ENCODE measurements around the gene ZBTB40. TPM values are rescaled to one million over a fixed set of nuclear protein-coding genes. Genes with fewer than 3 reads are reported as not detected.

ZBTB40 gene
- total and polyA plus RNA-seq, 4 donors, result 6.6 to 19.3 (median 12.0) TPM

GRCh38 chr1:22472596-22472995 lies 20.9 kb downstream of the ZBTB40 start:
- WGBS, 2 donors, result 73 to 78% methylated on average over 2 of the region's 2 CpGs
- peaks cover 0 to 28% (median 8%) of the 10 kb centered on the region in 5 donors for H3K4me1 ChIP-seq (ENCODE audit: control insufficient read depth in 5 of 5, insufficient read depth in 5 of 5, low read length in 5 of 5)
- no peak for TF ChIP-seq CTCF (IDR thresholded peaks at IDR 0.05; ENCODE audit: control extremely low read depth, extremely low read depth)
- H3K27me3 ChIP-seq (ENCODE audit: control insufficient read depth in 3 of 3, insufficient read depth in 3 of 3, low read length in 2 of 3), result no peaks in the 10 kb centered on the region
- no peak for ATAC-seq (ENCODE audit: insufficient read depth, low FRiP score)
- H3K27ac ChIP-seq (ENCODE audit: low read depth in 1 of 2, low read length in 1 of 2), result no peak overlapping the region
- H3K4me3 ChIP-seq, result no peak overlapping the region
- no peak for DNase-seq
- H3K9ac ChIP-seq (ENCODE audit: insufficient read depth in 1 of 2, low read length in 2 of 2), result no peak overlapping the region
- no peaks in the 10 kb centered on the region for H3K9me3 ChIP-seq (ENCODE audit: control insufficient read depth in 4 of 4, insufficient read depth in 3 of 4, low read length in 3 of 4)
- no peaks in the 10 kb centered on the region for H3K36me3 ChIP-seq (ENCODE audit: control insufficient read depth in 4 of 4, insufficient read depth in 4 of 4, low read length in 4 of 4)

GRCh38 chr1:22473952-22474351 lies 22.3 kb downstream of the ZBTB40 start:
- no peak for ATAC-seq (ENCODE audit: insufficient read depth, low FRiP score)
- peaks cover 0 to 28% (median 8%) of the 10 kb centered on the region in 5 donors for H3K4me1 ChIP-seq (ENCODE audit: control insufficient read depth in 5 of 5, insufficient read depth in 5 of 5, low read length in 5 of 5)
- no peak for TF ChIP-seq CTCF (IDR thresholded peaks at IDR 0.05; ENCODE audit: control extremely low read depth, extremely low read depth)

GRCh38 chr1:22476566-22476965 lies 24.9 kb downstream of the ZBTB40 start:
- peaks cover 0 to 20% (median 5%) of the 10 kb centered on the region in 5 donors for H3K4me1 ChIP-seq (ENCODE audit: control insufficient read depth in 5 of 5, insufficient read depth in 5 of 5, low read length in 5 of 5)
- H3K27me3 ChIP-seq (ENCODE audit: control insufficient read depth in 3 of 3, insufficient read depth in 3 of 3, low read length in 2 of 3), result no peaks in the 10 kb centered on the region
- H3K9ac ChIP-seq (ENCODE audit: insufficient read depth in 1 of 2, low read length in 2 of 2), result no peak overlapping the region
- no peaks in the 10 kb centered on the region for H3K36me3 ChIP-seq (ENCODE audit: control insufficient read depth in 4 of 4, insufficient read depth in 4 of 4, low read length in 4 of 4)
- H3K27ac ChIP-seq (ENCODE audit: low read depth in 1 of 2, low read length in 1 of 2), result no peak overlapping the region
- no peak for ATAC-seq (ENCODE audit: insufficient read depth, low FRiP score)
- no peak for TF ChIP-seq CTCF (IDR thresholded peaks at IDR 0.05; ENCODE audit: control extremely low read depth, extremely low read depth)
- 92% methylated on average over 5 of the region's 5 CpGs for WGBS, 2 donors
- H3K9me3 ChIP-seq (ENCODE audit: control insufficient read depth in 4 of 4, insufficient read depth in 3 of 4, low read length in 3 of 4), result no peaks in the 10 kb centered on the region
- DNase-seq, result no peak
- H3K4me3 ChIP-seq, result no peak overlapping the region

More at GRCh38 chr1:22473952-22474351, 22.3 kb downstream of the ZBTB40 start:
- H3K9me3 ChIP-seq (ENCODE audit: control insufficient read depth in 4 of 4, insufficient read depth in 3 of 4, low read length in 3 of 4), result no peaks in the 10 kb centered on the region
- no peak overlapping the region for H3K9ac ChIP-seq (ENCODE audit: insufficient read depth in 1 of 2, low read length in 2 of 2)
- H3K36me3 ChIP-seq (ENCODE audit: control insufficient read depth in 4 of 4, insufficient read depth in 4 of 4, low read length in 4 of 4), result no peaks in the 10 kb centered on the region
- peak overlapping the region in 1 of 2 donors; percentile 37 for H3K27ac ChIP-seq (ENCODE audit: low read depth in 1 of 2, low read length in 1 of 2)
- H3K27me3 ChIP-seq (ENCODE audit: control insufficient read depth in 3 of 3, insufficient read depth in 3 of 3, low read length in 2 of 3), result no peaks in the 10 kb centered on the region
- H3K4me3 ChIP-seq, result no peak overlapping the region
- WGBS, 2 donors, result 95 to 98% methylated on average over 4 of the region's 4 CpGs
- DNase-seq, result no peak

- Histone ChIP-seq H3K4me1 (ENCODE audit: control insufficient read depth in 5 of 5, insufficient read depth in 5 of 5, low read length in 5 of 5) (peaks cover 0 to 8% (median 0%) of the 10 kb centered on the region in 5 donors), H3K9me3 (ENCODE audit: control insufficient read depth in 4 of 4, insufficient read depth in 3 of 4, low read length in 3 of 4) (peaks cover 0 to 6% (median 2%) of the 10 kb centered on the region in 4 donors), H3K27me3 (ENCODE audit: control insufficient read depth in 3 of 3, insufficient read depth in 3 of 3, low read length in 2 of 3) (no peaks in the 10 kb centered on the region), H3K27ac (ENCODE audit: low read depth in 1 of 2, low read length in 1 of 2) (no peak overlapping the region), H3K36me3 (ENCODE audit: control insufficient read depth in 4 of 4, insufficient read depth in 4 of 4, low read length in 4 of 4) (no peaks in the 10 kb centered on the region), H3K9ac (ENCODE audit: insufficient read depth in 1 of 2, low read length in 2 of 2) (no peak overlapping the region), H3K4me3 (no peak overlapping the region)
- no peak for DNase-seq
- TF ChIP-seq CTCF (IDR thresholded peaks at IDR 0.05; ENCODE audit: control extremely low read depth, extremely low read depth), result no peak
- no peak for ATAC-seq (ENCODE audit: insufficient read depth, low FRiP score)
- WGBS, 2 donors, result 35 to 86% methylated on average over 2 of the region's 2 CpGs
Observed at GRCh38 chr1:22483121-22483520, 31.5 kb downstream of the ZBTB40 start.

All from lung (tissue), 12 donors.